Measurements from ENCODE around the gene OR56B4.

Gene OR56B4

DNA sequence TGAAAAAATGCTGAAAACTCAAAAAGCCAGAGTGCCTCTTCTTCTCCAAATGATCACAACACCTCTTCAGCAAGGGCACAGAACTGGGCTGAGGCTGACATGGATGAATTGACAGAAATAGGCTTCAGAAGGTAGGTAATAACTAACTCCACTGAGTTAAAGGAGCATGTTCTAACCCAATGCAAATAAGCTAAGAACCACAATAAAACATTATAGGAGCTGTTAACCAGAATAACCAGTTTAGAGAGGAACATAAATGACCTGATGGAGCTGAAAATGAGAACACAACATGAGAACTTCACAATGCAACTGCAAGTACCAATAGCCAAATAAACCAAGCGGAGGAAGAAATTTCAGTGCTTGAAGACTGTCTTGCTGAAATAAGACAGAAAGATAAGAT, 9.2 kb downstream of the OR56B4 start:
- TF ChIP-seq EZH2phosphoT487 (conservative IDR thresholded peaks at IDR 0.05; ENCODE audit: low read length): no peak
- TF ChIP-seq, protein P1, sequence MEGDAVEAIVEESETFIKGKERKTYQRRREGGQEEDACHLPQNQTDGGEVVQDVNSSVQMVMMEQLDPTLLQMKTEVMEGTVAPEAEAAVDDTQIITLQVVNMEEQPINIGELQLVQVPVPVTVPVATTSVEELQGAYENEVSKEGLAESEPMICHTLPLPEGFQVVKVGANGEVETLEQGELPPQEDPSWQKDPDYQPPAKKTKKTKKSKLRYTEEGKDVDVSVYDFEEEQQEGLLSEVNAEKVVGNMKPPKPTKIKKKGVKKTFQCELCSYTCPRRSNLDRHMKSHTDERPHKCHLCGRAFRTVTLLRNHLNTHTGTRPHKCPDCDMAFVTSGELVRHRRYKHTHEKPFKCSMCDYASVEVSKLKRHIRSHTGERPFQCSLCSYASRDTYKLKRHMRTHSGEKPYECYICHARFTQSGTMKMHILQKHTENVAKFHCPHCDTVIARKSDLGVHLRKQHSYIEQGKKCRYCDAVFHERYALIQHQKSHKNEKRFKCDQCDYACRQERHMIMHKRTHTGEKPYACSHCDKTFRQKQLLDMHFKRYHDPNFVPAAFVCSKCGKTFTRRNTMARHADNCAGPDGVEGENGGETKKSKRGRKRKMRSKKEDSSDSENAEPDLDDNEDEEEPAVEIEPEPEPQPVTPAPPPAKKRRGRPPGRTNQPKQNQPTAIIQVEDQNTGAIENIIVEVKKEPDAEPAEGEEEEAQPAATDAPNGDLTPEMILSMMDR (IDR thresholded peaks at IDR 0.05; ENCODE audit: insufficient read depth, low read length, poor library complexity, severe bottlenecking): no peak
- H3K27me3 ChIP-seq (ENCODE audit: low read length): no peaks in the 10 kb centered on the region
- H4K20me1 ChIP-seq (ENCODE audit: low read depth, low read length): no peaks in the 10 kb centered on the region
- H3K27ac ChIP-seq (ENCODE audit: low read depth, low read length): no peak overlapping the region
- no peaks in the 10 kb centered on the region for H3K79me2 ChIP-seq (ENCODE audit: insufficient read depth, low read length)
- no peak overlapping the region for H3K4me3 ChIP-seq (ENCODE audit: insufficient read depth, low read length, poor library complexity, severe bottlenecking)
- H3K9me2 ChIP-seq (replicated peaks; ENCODE audit: insufficient read depth, low read length): no peaks in the 10 kb centered on the region
- H2AFZ ChIP-seq (ENCODE audit: low read depth, low read length, severe bottlenecking): no peak overlapping the region
- no peaks in the 10 kb centered on the region for H3K9me3 ChIP-seq (ENCODE audit: insufficient read depth, low read length)
- H3K36me3 ChIP-seq (ENCODE audit: low read length): no peaks in the 10 kb centered on the region
- no peaks in the 10 kb centered on the region for H3F3A ChIP-seq (ENCODE audit: insufficient read depth)
- no peak overlapping the region for H3K4me2 ChIP-seq (ENCODE audit: low read depth, low read length, poor library complexity, severe bottlenecking)
- no peak overlapping the region for H3K9ac ChIP-seq (ENCODE audit: low read length)

GRCh38 chr11:6124245-6124644, 16.8 kb downstream of the OR56B4 start:
- Histone ChIP-seq H3K4me2 (ENCODE audit: low read depth, low read length, poor library complexity, severe bottlenecking) (no peak overlapping the region), H3K9me2 (replicated peaks; ENCODE audit: insufficient read depth, low read length) (no peaks in the 10 kb centered on the region), H3K9me3 (ENCODE audit: insufficient read depth, low read length) (no peaks in the 10 kb centered on the region), H3K36me3 (ENCODE audit: low read length) (no peaks in the 10 kb centered on the region), H4K20me1 (ENCODE audit: low read depth, low read length) (no peaks in the 10 kb centered on the region), H3K79me2 (ENCODE audit: insufficient read depth, low read length) (no peaks in the 10 kb centered on the region), H3K27me3 (ENCODE audit: low read length) (no peaks in the 10 kb centered on the region), H3F3A (ENCODE audit: insufficient read depth) (no peaks in the 10 kb centered on the region), H2AFZ (ENCODE audit: low read depth, low read length, severe bottlenecking) (no peak overlapping the region), H3K4me3 (ENCODE audit: insufficient read depth, low read length, poor library complexity, severe bottlenecking) (no peak overlapping the region), H3K9ac (ENCODE audit: low read length) (no peak overlapping the region), H3K27ac (ENCODE audit: low read depth, low read length) (no peak overlapping the region)
- no peak for TF ChIP-seq EZH2phosphoT487 (conservative IDR thresholded peaks at IDR 0.05; ENCODE audit: low read length)
- TF ChIP-seq, protein P1 (IDR thresholded peaks at IDR 0.05; ENCODE audit: insufficient read depth, low read length, poor library complexity, severe bottlenecking): no peak

DNA sequence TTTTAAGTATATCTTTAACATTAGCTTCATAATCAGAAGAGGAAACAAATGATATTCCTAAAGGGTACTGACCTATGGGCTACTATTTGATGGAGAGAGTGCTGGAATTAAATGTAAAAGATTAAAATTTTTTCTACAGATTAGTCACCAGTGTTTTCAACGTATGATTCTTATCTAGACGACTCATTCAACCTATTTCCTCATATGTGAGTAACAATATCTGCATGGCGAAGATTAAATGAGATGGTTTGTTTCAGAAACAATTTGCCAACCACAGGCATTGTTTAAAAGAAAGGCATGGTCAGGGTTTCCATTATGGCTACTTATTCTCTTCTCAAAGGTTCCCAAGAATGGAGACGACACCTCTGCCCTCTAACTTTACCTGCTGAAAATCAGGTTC, 20.4 kb downstream of the OR56B4 start:
- H3K4me3 ChIP-seq (ENCODE audit: insufficient read depth, low read length, poor library complexity, severe bottlenecking): no peak overlapping the region
- no peak overlapping the region for H3K9ac ChIP-seq (ENCODE audit: low read length)
- H3K79me2 ChIP-seq (ENCODE audit: insufficient read depth, low read length): no peaks in the 10 kb centered on the region
- no peak overlapping the region for H3K27ac ChIP-seq (ENCODE audit: low read depth, low read length)
- no peak overlapping the region for H2AFZ ChIP-seq (ENCODE audit: low read depth, low read length, severe bottlenecking)
- no peaks in the 10 kb centered on the region for H3K9me2 ChIP-seq (replicated peaks; ENCODE audit: insufficient read depth, low read length)
- no peaks in the 10 kb centered on the region for H3K36me3 ChIP-seq (ENCODE audit: low read length)
- no peaks in the 10 kb centered on the region for H4K20me1 ChIP-seq (ENCODE audit: low read depth, low read length)
- no peaks in the 10 kb centered on the region for H3K27me3 ChIP-seq (ENCODE audit: low read length)
- H3F3A ChIP-seq (ENCODE audit: insufficient read depth): no peaks in the 10 kb centered on the region
- H3K4me2 ChIP-seq (ENCODE audit: low read depth, low read length, poor library complexity, severe bottlenecking): no peak overlapping the region
- TF ChIP-seq EZH2phosphoT487 (conservative IDR thresholded peaks at IDR 0.05; ENCODE audit: low read length): no peak
- TF ChIP-seq, protein P1 (IDR thresholded peaks at IDR 0.05; ENCODE audit: insufficient read depth, low read length, poor library complexity, severe bottlenecking): no peak
- no peaks in the 10 kb centered on the region for H3K9me3 ChIP-seq (ENCODE audit: insufficient read depth, low read length)

Measured in SU-DHL-6 (cell line).